Caco-2 (cell line): Measurements from ENCODE around the gene WFIKKN1. TPM values are rescaled to one million over a fixed set of nuclear protein-coding genes. Genes with fewer than 3 reads are reported as not detected.

Experiments
- BruUV-seq: library from RNA; stranded (reverse); fragments of 400-500 nt; replicated peaks from 2 replicates; lab custom pipeline; 2021; lab: Mats Ljungman, UMichigan
- CTCF ChIA-PET: fragments of 300-600 bp; sonication (Branson Sonifier 250); formaldehyde crosslinking; loops from one replicate; lab custom pipeline; 2022; ENCODE audit warnings: antibody characterized with exemption; lab: Charles Lee
- POLR2A ChIA-PET: fragments of 300-600 bp; sonication (Branson Sonifier 250); formaldehyde crosslinking; loops from one replicate; lab custom pipeline; 2022; ENCODE audit warnings: antibody characterized with exemption; lab: Charles Lee
- DNase-seq, 2 experiments: peaks; one replicate each; pipeline versions ENCODE4 v3.0.0 to v3.0.0-alpha.2; 2020 to 2022
- H3K27me3 ChIP-seq: replicated peaks from 2 replicates; pipeline ENCODE4 v1.6.0; 2011; ENCODE audit warnings: low read length; ENCODE audit not compliant: control insufficient read depth, insufficient read depth
- H3K36me3 ChIP-seq: 2 replicates; pipeline ENCODE4 v1.5.1; 2011; ENCODE audit warnings: low read length; ENCODE audit not compliant: control insufficient read depth, insufficient read depth
- H3K4me1 ChIP-seq: fragments of 250-450 bp; sonication (Bioruptor Pico); 2 replicates; pipeline ENCODE4 v1.5.1; 2020; ENCODE audit warnings: mild to moderate bottlenecking
- H3K4me3 ChIP-seq: 2 replicates; pipeline ENCODE4 v1.5.1; 2011; ENCODE audit warnings: low read depth, mild to moderate bottlenecking, control low read depth, low read length
- H3K9me3 ChIP-seq: fragments of 250-450 bp; sonication (Bioruptor Pico); 2 replicates; pipeline ENCODE4 v1.5.1; 2020; ENCODE audit warnings: mild to moderate bottlenecking, moderate library complexity
- H3K27ac Mint-ChIP-seq: one replicate; pipeline ENCODE4 v1.8.0; 2022; ENCODE audit warnings: mixed read lengths; ENCODE audit not compliant: unreplicated experiment
- H3K27me3 Mint-ChIP-seq: one replicate; pipeline ENCODE4 v1.8.0; 2022; ENCODE audit warnings: mixed read lengths; ENCODE audit not compliant: insufficient read depth, unreplicated experiment
- H3K36me3 Mint-ChIP-seq: one replicate; pipeline ENCODE4 v1.8.0; 2022; ENCODE audit warnings: mild to moderate bottlenecking, mixed read lengths; ENCODE audit not compliant: insufficient read depth, unreplicated experiment
- H3K4me1 Mint-ChIP-seq: one replicate; pipeline ENCODE4 v1.8.0; 2022; ENCODE audit warnings: low read depth, mixed read lengths; ENCODE audit not compliant: unreplicated experiment
- H3K4me3 Mint-ChIP-seq: one replicate; pipeline ENCODE4 v1.8.0; 2022; ENCODE audit warnings: mild to moderate bottlenecking, moderate library complexity, mixed read lengths; ENCODE audit not compliant: unreplicated experiment
- H3K9me3 Mint-ChIP-seq: one replicate; pipeline ENCODE4 v1.8.0; 2022; ENCODE audit warnings: mixed read lengths; ENCODE audit not compliant: unreplicated experiment
- intact Hi-C: fragments of 100-400 bp; cut with micrococcal nuclease; formaldehyde crosslinking; loops from one replicate; pipeline ENCODE4 v1.10.0; 2022; ENCODE audit not compliant: unreplicated experiment
- total RNA-seq: library from RNA; stranded (reverse); gene quantifications from 2 replicates; pipeline ENCODE4 v1.2.3, GENCODE V29; 2022
- TF ChIP-seq, protein P1 (sequence below), 2 experiments: fragments of 200-600 bp in 1 of 2; IDR thresholded peaks; 1 replicate in 1 of 2; 2 replicates in 1 of 2; pipeline versions ENCODE4 v1.5.1 to v1.8.0; 2011 to 2022; ENCODE audit warnings: antibody characterized with exemption in 1 of 2, control low read depth in 1 of 2, inconsistent platforms in 1 of 2, low read depth in 1 of 2, low read length in 1 of 2, mild to moderate bottlenecking in 1 of 2, moderate library complexity in 1 of 2; ENCODE audit not compliant: insufficient read depth in 1 of 2, severe bottlenecking in 1 of 2, unreplicated experiment in 1 of 2

WFIKKN1 gene
- total RNA-seq, 1 experiment from 2014 or later: 0.54 TPM

DNA sequence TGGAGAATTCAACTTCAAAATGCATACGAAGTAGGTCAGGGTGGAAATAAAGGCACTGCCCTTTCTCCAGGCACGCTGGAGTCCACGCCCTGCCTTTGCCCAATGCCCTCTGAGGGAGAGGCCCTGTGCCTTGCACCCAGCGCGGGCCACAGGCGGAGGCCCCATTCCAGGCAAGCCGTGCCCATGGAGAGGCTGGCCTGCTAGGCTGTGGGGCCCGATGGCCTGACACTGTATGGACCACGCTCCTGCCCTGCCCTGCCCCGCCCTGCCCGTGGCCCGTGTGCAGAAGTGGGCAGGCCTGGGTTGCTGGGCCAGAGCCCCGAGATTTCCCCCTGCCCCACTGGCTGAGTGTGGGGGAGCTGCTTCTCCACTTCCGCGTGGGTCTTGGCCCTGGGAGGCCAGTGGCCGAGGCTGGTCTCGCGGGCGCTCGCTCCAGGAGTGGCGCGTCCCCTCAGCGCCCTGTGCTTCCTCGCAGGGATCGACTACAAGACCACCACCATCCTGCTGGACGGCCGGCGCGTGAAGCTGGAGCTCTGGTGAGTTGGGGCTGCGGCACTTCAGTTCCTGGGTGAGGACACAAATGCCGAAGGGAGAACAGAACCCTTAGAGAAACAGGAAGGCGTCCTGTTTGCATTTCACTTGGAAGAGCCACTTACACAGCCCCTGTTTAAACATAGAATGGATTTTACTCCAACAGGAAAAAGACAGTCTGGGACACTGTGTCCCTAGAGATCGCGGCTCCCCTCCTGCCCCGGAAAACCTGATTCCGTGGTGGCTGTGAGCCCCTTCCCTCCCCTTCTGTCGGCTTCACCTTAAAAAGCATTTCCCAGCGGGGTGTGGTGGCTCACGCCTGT is 13.8 kb upstream of the WFIKKN1 start:
- H3K36me3 Mint-ChIP-seq: peaks cover 5% of the 10 kb centered on the region
- CTCF ChIA-PET: no interaction called here
- Histone ChIP-seq H3K4me3 (no peak overlapping the region), H3K4me1 (no peaks in the 10 kb centered on the region), H3K36me3 (no peaks in the 10 kb centered on the region; the same call in 1 of the 2 replicates), H3K27me3 (no peaks in the 10 kb centered on the region), H3K9me3 (no peaks in the 10 kb centered on the region)
- H3K27ac Mint-ChIP-seq: no peak overlapping the region
- no peak overlapping the region for H3K4me3 Mint-ChIP-seq
- intact Hi-C loops: no loop called here
- H3K27me3 Mint-ChIP-seq: no peaks in the 10 kb centered on the region
- POLR2A ChIA-PET: no interaction called here
- no TSS peak for BruUV-seq
- H3K4me1 Mint-ChIP-seq: no peaks in the 10 kb centered on the region
- H3K9me3 Mint-ChIP-seq: no peaks in the 10 kb centered on the region
- DNase-seq: no peak
- TF ChIP-seq, protein P1, sequence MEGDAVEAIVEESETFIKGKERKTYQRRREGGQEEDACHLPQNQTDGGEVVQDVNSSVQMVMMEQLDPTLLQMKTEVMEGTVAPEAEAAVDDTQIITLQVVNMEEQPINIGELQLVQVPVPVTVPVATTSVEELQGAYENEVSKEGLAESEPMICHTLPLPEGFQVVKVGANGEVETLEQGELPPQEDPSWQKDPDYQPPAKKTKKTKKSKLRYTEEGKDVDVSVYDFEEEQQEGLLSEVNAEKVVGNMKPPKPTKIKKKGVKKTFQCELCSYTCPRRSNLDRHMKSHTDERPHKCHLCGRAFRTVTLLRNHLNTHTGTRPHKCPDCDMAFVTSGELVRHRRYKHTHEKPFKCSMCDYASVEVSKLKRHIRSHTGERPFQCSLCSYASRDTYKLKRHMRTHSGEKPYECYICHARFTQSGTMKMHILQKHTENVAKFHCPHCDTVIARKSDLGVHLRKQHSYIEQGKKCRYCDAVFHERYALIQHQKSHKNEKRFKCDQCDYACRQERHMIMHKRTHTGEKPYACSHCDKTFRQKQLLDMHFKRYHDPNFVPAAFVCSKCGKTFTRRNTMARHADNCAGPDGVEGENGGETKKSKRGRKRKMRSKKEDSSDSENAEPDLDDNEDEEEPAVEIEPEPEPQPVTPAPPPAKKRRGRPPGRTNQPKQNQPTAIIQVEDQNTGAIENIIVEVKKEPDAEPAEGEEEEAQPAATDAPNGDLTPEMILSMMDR (IDR thresholded peaks at IDR 0.05; ENCODE audit: insufficient read depth in 1 of 2, low read depth in 1 of 2, low read length in 1 of 2, severe bottlenecking in 1 of 2, unreplicated experiment in 1 of 2): no peak

DNA sequence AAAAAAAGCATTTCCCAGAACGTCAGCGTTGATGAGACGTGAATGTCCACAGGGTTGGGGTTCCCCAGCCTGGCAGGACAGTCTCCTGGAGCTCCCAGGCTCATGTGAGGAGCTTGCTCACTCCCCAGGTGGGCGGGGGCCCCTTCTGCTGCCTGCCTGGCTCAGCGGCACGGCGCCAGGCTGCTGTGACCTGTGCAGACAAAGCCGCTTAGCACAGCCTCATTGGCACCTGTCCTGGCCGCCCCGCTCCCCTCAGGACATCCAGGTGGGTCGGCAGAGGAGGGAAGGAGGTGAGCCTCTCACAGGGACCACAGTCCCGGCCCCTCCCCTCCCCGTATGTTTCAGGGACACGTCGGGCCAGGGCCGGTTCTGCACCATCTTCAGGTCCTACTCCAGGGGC is 12.9 kb upstream of the WFIKKN1 start:
- TF ChIP-seq, protein P1 (IDR thresholded peaks at IDR 0.05; ENCODE audit: insufficient read depth in 1 of 2, low read depth in 1 of 2, low read length in 1 of 2, severe bottlenecking in 1 of 2, unreplicated experiment in 1 of 2): no peak
- Mint-ChIP-seq H3K27me3 (no peaks in the 10 kb centered on the region), H3K27ac (no peak overlapping the region), H3K4me1 (no peaks in the 10 kb centered on the region), H3K4me3 (no peak overlapping the region), H3K36me3 (peaks cover 5% of the 10 kb centered on the region), H3K9me3 (no peaks in the 10 kb centered on the region)
- ChIA-PET POLR2A (no interaction called here), CTCF (no interaction called here)
- Histone ChIP-seq H3K27me3 (no peaks in the 10 kb centered on the region), H3K9me3 (no peaks in the 10 kb centered on the region), H3K4me1 (no peaks in the 10 kb centered on the region), H3K4me3 (no peak overlapping the region), H3K36me3 (no peaks in the 10 kb centered on the region; the same call in 1 of the 2 replicates)
- BruUV-seq: no TSS peak
- DNase-seq: no peak
- intact Hi-C loops: no loop called here

DNA sequence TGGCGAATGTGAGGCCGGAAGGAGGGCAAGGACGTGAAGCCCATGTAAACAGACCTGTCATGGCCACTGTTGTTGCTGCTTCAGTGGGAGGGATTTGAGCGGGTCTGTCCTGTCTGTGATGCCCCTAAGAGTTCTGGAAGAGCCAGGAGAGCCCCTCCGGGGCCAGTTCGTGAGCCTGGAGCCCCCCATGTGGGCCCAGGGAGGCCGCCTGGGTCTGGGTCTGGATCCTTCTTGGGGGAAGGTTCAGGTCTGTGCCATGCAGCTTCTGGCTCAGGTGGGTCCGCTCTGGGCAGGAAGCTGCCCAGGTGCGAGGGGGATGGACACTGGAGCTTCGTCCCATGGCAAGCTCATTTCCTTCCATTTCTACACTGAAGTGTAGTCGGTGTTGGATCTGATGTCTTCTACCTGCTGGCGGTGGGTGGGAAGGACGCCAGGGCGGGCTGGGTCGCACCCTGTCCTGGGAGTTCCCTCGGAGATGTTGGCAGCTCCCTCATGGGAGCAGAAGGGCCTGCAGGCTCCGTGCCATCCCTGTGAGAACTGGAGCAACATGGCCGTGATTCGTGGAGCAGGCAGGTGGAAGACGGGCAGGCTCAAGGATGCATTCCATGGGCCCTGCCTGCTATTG is 11.2 kb upstream of the WFIKKN1 start:
- no peak overlapping the region for H3K4me3 Mint-ChIP-seq
- Histone ChIP-seq H3K9me3 (no peaks in the 10 kb centered on the region), H3K4me1 (no peaks in the 10 kb centered on the region), H3K4me3 (no peak overlapping the region), H3K27me3 (no peaks in the 10 kb centered on the region), H3K36me3 (no peaks in the 10 kb centered on the region)
- ChIA-PET POLR2A (no interaction called here), CTCF (no interaction called here)
- peaks cover 5% of the 10 kb centered on the region for H3K36me3 Mint-ChIP-seq
- no peaks in the 10 kb centered on the region for H3K27me3 Mint-ChIP-seq
- TF ChIP-seq, protein P1 (IDR thresholded peaks at IDR 0.05; ENCODE audit: insufficient read depth in 1 of 2, low read depth in 1 of 2, low read length in 1 of 2, severe bottlenecking in 1 of 2, unreplicated experiment in 1 of 2): no peak
- H3K4me1 Mint-ChIP-seq: no peaks in the 10 kb centered on the region
- DNase-seq: no peak
- no TSS peak for BruUV-seq
- H3K9me3 Mint-ChIP-seq: no peaks in the 10 kb centered on the region
- intact Hi-C loops: no loop called here
- no peak overlapping the region for H3K27ac Mint-ChIP-seq
